Astrocyte of the spinal cord (primary cell): Measurements from ENCODE around the gene BOK.

Experiments
- DNase-seq: peaks from one replicate; pipeline ENCODE4 v3.0.0; 2011; ENCODE audit warnings: low read depth, low spot score
- H3K4me3 ChIP-seq: 2 replicates; pipeline ENCODE4 v1.5.1; 2011; ENCODE audit warnings: low read depth, mild to moderate bottlenecking, low read length, moderate library complexity
- CTCF ChIP-seq: IDR thresholded peaks from 2 replicates; pipeline ENCODE4 v1.5.1; 2012; ENCODE audit warnings: low read depth, mild to moderate bottlenecking, low read length, inconsistent platforms
- in situ Hi-C: cut with HindIII; loops from 2 replicates; pipeline ENCODE4 v1.10.0; 2017; ENCODE audit warnings: low sequenced_read_pairs

BOK gene

GRCh38 chr2:241556746-241557145 is 1.8 kb upstream of the BOK start:
- no peak for DNase-seq
- H3K4me3 ChIP-seq = no peak overlapping the region
- in situ Hi-C loops = no loop called here
- no peak for TF ChIP-seq CTCF

- TF ChIP-seq CTCF = no peak
- peak overlapping the region; percentile 57 for H3K4me3 ChIP-seq
- DNase-seq = peak; percentile 44
- in situ Hi-C loops = no loop called here
Measured at GRCh38 chr2:241559323-241560161, 997 bp downstream of the BOK start.

GRCh38 chr2:241560162-241560882 is 1.8 kb downstream of the BOK start:
- in situ Hi-C loops = no loop called here
- no peak for TF ChIP-seq CTCF
- DNase-seq = no peak
- peak overlapping the region; percentile 57 for H3K4me3 ChIP-seq

- DNase-seq = no peak
- H3K4me3 ChIP-seq = no peak overlapping the region
- no peak for TF ChIP-seq CTCF
- in situ Hi-C loops = no loop called here
Measured at GRCh38 chr2:241560883-241561474, 2.4 kb downstream of the BOK start.

GRCh38 chr2:241561832-241562231 is 3.3 kb downstream of the BOK start:
- in situ Hi-C loops = no loop called here
- H3K4me3 ChIP-seq = no peak overlapping the region
- DNase-seq = peak; percentile 72
- no peak for TF ChIP-seq CTCF

DNA sequence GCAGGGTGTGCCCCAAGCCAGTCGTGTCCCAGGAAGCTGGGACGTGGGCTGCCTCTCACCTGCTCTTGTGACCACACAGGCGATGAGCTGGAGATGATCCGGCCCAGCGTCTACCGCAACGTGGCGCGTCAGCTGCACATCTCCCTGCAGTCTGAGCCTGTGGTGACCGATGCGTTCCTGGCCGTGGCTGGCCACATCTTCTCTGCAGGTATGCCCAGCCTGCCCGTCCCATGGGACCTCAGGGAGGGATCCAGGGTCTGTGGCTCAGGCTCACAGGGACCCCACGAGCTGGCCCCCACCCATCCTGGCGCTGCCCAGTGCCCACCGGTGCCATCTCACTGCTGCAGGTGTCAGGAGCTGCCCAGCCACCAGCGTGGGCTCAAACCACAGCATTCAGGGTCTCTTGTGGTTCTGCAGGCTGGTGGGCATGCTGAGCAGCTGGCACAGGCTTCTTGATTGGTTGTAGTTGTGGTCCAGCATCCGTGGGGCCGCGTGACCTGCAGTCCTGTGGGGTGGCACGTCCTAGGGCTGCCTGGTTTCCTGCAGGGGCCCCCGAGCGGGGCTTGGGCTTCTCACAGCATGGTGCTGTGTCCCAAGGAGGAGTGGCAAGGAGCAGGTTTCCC is 3.8 kb downstream of the BOK start:
- in situ Hi-C loops = no loop called here
- no peak for TF ChIP-seq CTCF
- no peak overlapping the region for H3K4me3 ChIP-seq
- no peak for DNase-seq
